IMR-90 (cell line): Measurements from ENCODE around the gene ZNF541. TPM values are rescaled to one million over a fixed set of nuclear protein-coding genes. Genes with fewer than 3 reads are reported as not detected.
A peak's percentile ranks its signal among the peaks of the same experiment; 100 is the strongest.

Experiments
- ATAC-seq: fragments of 200-7000 bp; cut with Tn5 transposase; 2 replicates; pipeline ENCODE4 v1.9.1; 2020; ENCODE audit warnings: low read depth, mild to moderate bottlenecking, moderate library complexity
- BruUV-seq: library from RNA; stranded (reverse); fragments of 400-500 nt; replicated peaks from 2 replicates; lab custom pipeline; 2021; lab: Mats Ljungman, UMichigan
- CTCF ChIA-PET: fragments of 300-600 bp; formaldehyde crosslinking; extraction: SDS; loops from one replicate; lab custom pipeline; 2021; ENCODE audit warnings: antibody characterized with exemption; lab: Yijun Ruan, JAX
- POLR2A ChIA-PET: fragments of 300-600 bp; sonication (Branson Sonifier 250); formaldehyde crosslinking; loops from one replicate; lab custom pipeline; 2022; ENCODE audit warnings: antibody characterized with exemption; ENCODE audit not compliant: unreplicated experiment; lab: Charles Lee
- DNase-seq: peaks from one replicate; pipeline ENCODE4 v3.0.0; 2013
- H2AFZ ChIP-seq: replicated peaks from 2 replicates; pipeline ENCODE3; 2013; ENCODE audit warnings: low read length, mild to moderate bottlenecking; ENCODE audit not compliant: poor library complexity
- H2AK5ac ChIP-seq: 2 replicates; pipeline ENCODE4 v1.6.1; 2013; ENCODE audit warnings: low read depth, low read length, inconsistent platforms
- H2AK9ac ChIP-seq: replicated peaks from 2 replicates; pipeline ENCODE3; 2013; ENCODE audit warnings: mild to moderate bottlenecking, low read depth, low read length, moderate library complexity; ENCODE audit not compliant: poor library complexity
- H2BK120ac ChIP-seq: 2 replicates; pipeline ENCODE4 v1.6.1; 2013; ENCODE audit warnings: low read depth, low read length, inconsistent platforms
- H2BK15ac ChIP-seq: 3 replicates; pipeline ENCODE4 v1.6.1; 2013; ENCODE audit warnings: low read depth, low read length, inconsistent platforms
- H2BK20ac ChIP-seq: 2 replicates; pipeline ENCODE4 v1.6.1; 2013; ENCODE audit warnings: low read depth, mild to moderate bottlenecking, inconsistent platforms, low read length, moderate library complexity
- H2BK5ac ChIP-seq: 2 replicates; pipeline ENCODE4 v1.6.1; 2013; ENCODE audit warnings: mild to moderate bottlenecking, low read depth, low read length, inconsistent platforms; ENCODE audit not compliant: poor library complexity, severe bottlenecking
- H3K14ac ChIP-seq: replicated peaks from 2 replicates; pipeline ENCODE4 v1.6.1; 2013; ENCODE audit warnings: low read depth, low read length, inconsistent platforms
- H3K18ac ChIP-seq: 2 replicates; pipeline ENCODE4 v1.6.1; 2013; ENCODE audit warnings: low read depth, low read length, control low read depth
- H3K23ac ChIP-seq: 2 replicates; pipeline ENCODE4 v1.6.1; 2013; ENCODE audit warnings: low read depth, low read length, inconsistent platforms
- H3K27ac ChIP-seq: 2 replicates; pipeline ENCODE4 v1.5.1; 2013; ENCODE audit warnings: mild to moderate bottlenecking, control low read depth, low read length; ENCODE audit not compliant: insufficient read depth
- H3K27me3 ChIP-seq: 2 replicates; pipeline ENCODE4 v1.6.1; 2013; ENCODE audit warnings: low read length; ENCODE audit not compliant: control insufficient read depth, insufficient read depth
- H3K36me3 ChIP-seq: 2 replicates; pipeline ENCODE4 v1.6.1; 2013; ENCODE audit warnings: low read length, mixed read lengths; ENCODE audit not compliant: control insufficient read depth, insufficient read depth
- H3K4ac ChIP-seq: 2 replicates; pipeline ENCODE4 v1.6.1; 2013; ENCODE audit warnings: low read depth, low read length, inconsistent platforms
- H3K4me1 ChIP-seq: 2 replicates; pipeline ENCODE4 v1.6.1; 2013; ENCODE audit warnings: low read length, mixed read lengths; ENCODE audit not compliant: control insufficient read depth, insufficient read depth
- H3K4me2 ChIP-seq: 2 replicates; pipeline ENCODE4 v1.6.1; 2013; ENCODE audit warnings: low read depth, mild to moderate bottlenecking, control low read depth, low read length, moderate library complexity
- H3K4me3 ChIP-seq: 2 replicates; pipeline ENCODE4 v1.5.1; 2013; ENCODE audit warnings: low read depth, mild to moderate bottlenecking, control low read depth, low read length, moderate library complexity; ENCODE audit not compliant: insufficient read depth
- H3K56ac ChIP-seq: 2 replicates; pipeline ENCODE4 v1.6.1; 2013; ENCODE audit warnings: low read length, inconsistent platforms; ENCODE audit not compliant: insufficient read depth; ENCODE audit errors: extremely low read depth
- H3K79me1 ChIP-seq, 2 experiments: 2 replicates each; pipeline ENCODE4 v1.6.1; 2013; ENCODE audit warnings: low read length in 2 of 2, inconsistent platforms in 1 of 2, low read depth in 1 of 2
- H3K9ac ChIP-seq: 2 replicates; pipeline ENCODE4 v1.6.1; 2013; ENCODE audit warnings: low read depth, low read length, control low read depth
- H3K9me1 ChIP-seq: 2 replicates; pipeline ENCODE4 v1.6.1; 2013; ENCODE audit warnings: low read length, inconsistent platforms; ENCODE audit not compliant: insufficient read depth
- H3K9me3 ChIP-seq: 2 replicates; pipeline ENCODE4 v1.6.1; 2013; ENCODE audit warnings: low read length; ENCODE audit not compliant: control insufficient read depth, insufficient read depth
- H4K20me1 ChIP-seq: 2 replicates; pipeline ENCODE4 v1.6.1; 2013; ENCODE audit warnings: low read length, inconsistent platforms; ENCODE audit not compliant: insufficient read depth
- H4K5ac ChIP-seq: 2 replicates; pipeline ENCODE4 v1.6.1; 2013; ENCODE audit warnings: mild to moderate bottlenecking, low read depth, low read length, control low read depth
- H4K8ac ChIP-seq, 2 experiments: 2 replicates each; pipeline ENCODE4 v1.6.1; 2013; ENCODE audit warnings: low read depth in 2 of 2, low read length in 2 of 2, control low read depth in 1 of 2, inconsistent platforms in 1 of 2
- H4K91ac ChIP-seq: 2 replicates; pipeline ENCODE4 v1.6.1; 2013; ENCODE audit warnings: low read depth, low read length, inconsistent platforms; ENCODE audit not compliant: insufficient read depth
- CEBPB ChIP-seq: IDR thresholded peaks from 2 replicates; pipeline ENCODE4 v1.6.1; 2012; ENCODE audit warnings: low read depth, low read length, improper control_type of control experiment
- MAFK ChIP-seq: IDR thresholded peaks from 2 replicates; pipeline ENCODE4 v1.6.1; 2012; ENCODE audit warnings: low read depth, low read length, improper control_type of control experiment
- MXI1 ChIP-seq: IDR thresholded peaks from 2 replicates; pipeline ENCODE4 v1.6.1; 2012; ENCODE audit warnings: low read depth, mild to moderate bottlenecking, low read length, moderate library complexity, borderline replicate concordance
- NFE2L2 ChIP-seq: fragments of 150-350 bp; IDR thresholded peaks from 2 replicates; pipeline ENCODE4 v1.6.1; 2016; ENCODE audit warnings: low read depth, mild to moderate bottlenecking, low read length
- POLR2A ChIP-seq: IDR thresholded peaks from 2 replicates; pipeline ENCODE4 v1.6.1; 2012; ENCODE audit warnings: mild to moderate bottlenecking, low read depth, low read length
- SMC3 ChIP-seq: fragments of 150-350 bp; IDR thresholded peaks from 2 replicates; pipeline ENCODE4 v1.6.1; 2016; ENCODE audit warnings: low read depth, mild to moderate bottlenecking, antibody characterized with exemption, low read length, moderate library complexity
- WGBS, 2 experiments: methylation state at CpG; one replicate each; pipeline versions ENCODE4 v1.1.5 to v1.1.7; 2013; ENCODE audit warnings: missing lambda C conversion rate in 2 of 2; ENCODE audit not compliant: insufficient read length in 1 of 2; ENCODE audit errors: extremely low coverage in 2 of 2; 5-methylcytosine and 5-hydroxymethylcytosine counted together
- dilution Hi-C: fragments of 300-500 bp; cut with HindIII; formaldehyde crosslinking; loops from one replicate; pipeline ENCODE4 v1.14.3; 2018; ENCODE audit warnings: low sequenced_read_pairs; ENCODE audit not compliant: unreplicated experiment
- in situ Hi-C: fragments of 300-500 bp; cut with MboI; formaldehyde crosslinking; loops from 3 replicates; pipeline ENCODE4 v1.14.3; 2019; ENCODE audit warnings: low sequenced_read_pairs, inconsistent platforms, mixed read lengths
- intact Hi-C: fragments of 100-400 bp; cut with micrococcal nuclease; formaldehyde crosslinking; loops from 2 replicates; pipeline ENCODE4 v1.10.0; 2022
- polyA plus RNA-seq, 3 experiments: library from polyadenylated mRNA; depleted of rRNA; stranded (reverse); fragments of >200 nt; gene quantifications; 2 replicates each; pipeline ENCODE4 v1.2.3, GENCODE V29; 2012; ENCODE audit warnings: low replicate concordance in 1 of 3
- total RNA-seq: library from RNA; depleted of rRNA; stranded (reverse); fragments of >200 nt; gene quantifications from 2 replicates; pipeline ENCODE4 v1.2.3, GENCODE V29; 2012

Gene ZNF541
- total and polyA plus RNA-seq, 2 of the 4 experiments (the other 2 are of a cell fraction) = not detected

- H2AK9ac ChIP-seq = peak overlapping the region; percentile 79
- ATAC-seq (no peak), DNase-seq (no peak)
- H2BK20ac ChIP-seq = no peak overlapping the region
- peaks cover 20 to 74% of the 10 kb centered on the region in 2 experiments for H3K79me1 ChIP-seq
- dilution Hi-C loops = no loop called here
- BruUV-seq = no TSS peak
- intact Hi-C loops = loop anchor here (5.0 kb wide), 1 partner anchor 174 kb away; no protein-coding TSS in a partner anchor
- peaks cover 19% of the 10 kb centered on the region for H3K9me1 ChIP-seq
- peak overlapping the region; percentile 87; the same call in 1 of the 2 replicates for H3K27ac ChIP-seq
- H3K9ac ChIP-seq = peak overlapping the region; percentile 75; the same call in 1 of the 2 replicates
- H3K36me3 ChIP-seq = peaks cover 15% of the 10 kb centered on the region
- H2BK5ac ChIP-seq = no peak overlapping the region
- peak overlapping the region; percentile 90 for H3K23ac ChIP-seq
- peaks cover 18% of the 10 kb centered on the region for H3K4me1 ChIP-seq
- POLR2A ChIA-PET = interaction anchor here (0.6 to 1.1 kb wide), 2 partner anchors 97 to 913 kb away, joined by 4 read pairs; no protein-coding TSS in a partner anchor
- 19% methylated on average over 3 of the region's 7 CpGs; no CpG with 5 or more reads in 1 of the 2 experiments for WGBS, 2 experiments
- no peak overlapping the region for H3K18ac ChIP-seq
- peaks cover 61% of the 10 kb centered on the region for H4K20me1 ChIP-seq
- H3K56ac ChIP-seq = no peak overlapping the region
- peak overlapping the region; percentile 85 for H3K4me2 ChIP-seq
- no peak overlapping the region for H4K91ac ChIP-seq
- in situ Hi-C loops = no loop called here
- H3K9me3 ChIP-seq = no peaks in the 10 kb centered on the region
- H2AFZ ChIP-seq = no peak overlapping the region
- peak overlapping the region; percentile 94; the same call in 1 of the 2 replicates for H3K4me3 ChIP-seq
- H2BK15ac ChIP-seq = no peak overlapping the region
- peak overlapping the region; percentile 45; the same call in 1 of the 2 replicates for H3K14ac ChIP-seq
- H4K5ac ChIP-seq = no peak overlapping the region
- H3K4ac ChIP-seq = peak overlapping the region; percentile 20; the same call in 1 of the 2 replicates
- CTCF ChIA-PET = interaction anchor here (0.5 to 0.8 kb wide), 2 partner anchors 89 to 1080 kb away, joined by 3 read pairs; no protein-coding TSS in a partner anchor
- H4K8ac ChIP-seq = no peak overlapping the region; a peak in 1 of 4 replicates
- H2AK5ac ChIP-seq = peak overlapping the region; percentile 69
- no peaks in the 10 kb centered on the region for H3K27me3 ChIP-seq
- H2BK120ac ChIP-seq = no peak overlapping the region
- TF ChIP-seq MAFK = no peak
- no peak for TF ChIP-seq NFE2L2
- TF ChIP-seq POLR2A = no peak
- TF ChIP-seq CEBPB = no peak
- no peak for TF ChIP-seq MXI1
- TF ChIP-seq SMC3 = no peak
Measured at GRCh38 chr19:47610902-47611301, 38.0 kb upstream of the ZNF541 start.
